Measurements from ENCODE around the gene TIMM10.
"Not testable (repeated sequence)": the region's sequence is repeated elsewhere in the genome, so short reads cannot be mapped to it uniquely, and the experiment has no call there.

Gene TIMM10

DNA sequence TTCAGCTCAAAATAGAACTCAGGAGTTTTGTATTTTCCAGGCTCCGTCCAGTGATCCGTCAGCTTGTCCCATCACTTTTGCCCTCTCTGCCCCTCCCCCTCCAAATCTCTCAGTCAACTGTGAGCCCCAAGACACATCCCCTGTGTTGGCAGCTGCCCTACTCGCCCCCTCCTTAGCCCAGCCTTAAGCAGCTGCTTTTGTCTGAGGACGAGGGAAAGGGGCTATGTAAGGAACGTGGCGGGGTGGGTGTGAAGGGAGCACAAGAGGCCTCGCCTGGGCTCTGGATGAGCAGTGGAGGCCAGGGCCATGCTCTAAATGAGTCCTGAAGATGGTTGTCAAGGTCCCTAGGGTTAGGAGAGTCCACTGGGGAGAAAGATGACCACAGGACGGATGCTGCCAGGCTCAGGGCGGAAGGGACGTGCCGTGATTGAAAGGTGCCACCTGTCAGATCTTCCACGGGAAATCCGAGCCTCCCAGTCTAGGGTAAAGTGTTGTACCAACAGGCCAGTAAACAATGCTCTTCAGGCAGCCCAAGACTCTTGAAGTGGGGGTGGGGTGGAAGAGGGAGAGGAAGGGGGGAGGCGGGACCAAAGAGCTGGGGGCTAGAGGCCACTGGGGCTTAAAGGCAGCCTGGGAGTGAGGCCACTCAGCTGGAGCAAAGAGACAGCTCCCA, 6.5 kb upstream of the TIMM10 start, which contains the start of gene SMTNL1:
TSS of gene SMTNL1 (plus strand) at position 649 of the 673 bp plus-strand sequence. CDS start 5,048 bp downstream, outside the sequence.
- Histone ChIP-seq H3K27me3 (no peaks in the 10 kb centered on the region), H3K36me3 (no peaks in the 10 kb centered on the region), H3K9me3 (no peaks in the 10 kb centered on the region), H3K4me1 (no peaks in the 10 kb centered on the region), H3K4me3 (ENCODE audit: low read depth, low read length) (no peak within 1 kb of the TSS)
- DNase-seq: no peak
- TF ChIP-seq, protein P1, sequence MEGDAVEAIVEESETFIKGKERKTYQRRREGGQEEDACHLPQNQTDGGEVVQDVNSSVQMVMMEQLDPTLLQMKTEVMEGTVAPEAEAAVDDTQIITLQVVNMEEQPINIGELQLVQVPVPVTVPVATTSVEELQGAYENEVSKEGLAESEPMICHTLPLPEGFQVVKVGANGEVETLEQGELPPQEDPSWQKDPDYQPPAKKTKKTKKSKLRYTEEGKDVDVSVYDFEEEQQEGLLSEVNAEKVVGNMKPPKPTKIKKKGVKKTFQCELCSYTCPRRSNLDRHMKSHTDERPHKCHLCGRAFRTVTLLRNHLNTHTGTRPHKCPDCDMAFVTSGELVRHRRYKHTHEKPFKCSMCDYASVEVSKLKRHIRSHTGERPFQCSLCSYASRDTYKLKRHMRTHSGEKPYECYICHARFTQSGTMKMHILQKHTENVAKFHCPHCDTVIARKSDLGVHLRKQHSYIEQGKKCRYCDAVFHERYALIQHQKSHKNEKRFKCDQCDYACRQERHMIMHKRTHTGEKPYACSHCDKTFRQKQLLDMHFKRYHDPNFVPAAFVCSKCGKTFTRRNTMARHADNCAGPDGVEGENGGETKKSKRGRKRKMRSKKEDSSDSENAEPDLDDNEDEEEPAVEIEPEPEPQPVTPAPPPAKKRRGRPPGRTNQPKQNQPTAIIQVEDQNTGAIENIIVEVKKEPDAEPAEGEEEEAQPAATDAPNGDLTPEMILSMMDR (IDR thresholded peaks at IDR 0.05; ENCODE audit: low read depth, low read length): no peak

DNA sequence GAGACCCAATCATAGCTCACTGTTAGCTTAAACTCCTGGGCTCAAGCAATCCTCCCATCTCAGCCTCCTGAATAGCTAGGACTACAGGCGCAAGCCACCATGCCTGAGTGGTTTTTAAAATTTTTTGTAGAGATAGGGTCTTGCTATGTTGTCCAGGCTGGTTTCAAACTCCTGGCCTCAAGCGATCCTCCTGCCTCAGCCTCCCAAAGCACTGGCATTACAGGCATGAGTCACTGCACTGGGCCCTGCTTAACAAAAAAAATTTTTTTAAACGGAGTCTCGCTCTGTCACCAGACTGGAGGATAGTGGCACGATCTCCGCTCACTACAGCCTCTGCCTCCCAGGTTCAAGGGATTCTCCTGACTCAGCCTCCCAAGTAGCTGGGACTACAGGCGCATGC, 3.9 kb upstream of the TIMM10 start:
- not testable (repeated sequence) for DNase-seq; H3K4me3 ChIP-seq (ENCODE audit: low read depth, low read length); H3K27me3 ChIP-seq; H3K4me1 ChIP-seq; H3K9me3 ChIP-seq; H3K36me3 ChIP-seq

DNA sequence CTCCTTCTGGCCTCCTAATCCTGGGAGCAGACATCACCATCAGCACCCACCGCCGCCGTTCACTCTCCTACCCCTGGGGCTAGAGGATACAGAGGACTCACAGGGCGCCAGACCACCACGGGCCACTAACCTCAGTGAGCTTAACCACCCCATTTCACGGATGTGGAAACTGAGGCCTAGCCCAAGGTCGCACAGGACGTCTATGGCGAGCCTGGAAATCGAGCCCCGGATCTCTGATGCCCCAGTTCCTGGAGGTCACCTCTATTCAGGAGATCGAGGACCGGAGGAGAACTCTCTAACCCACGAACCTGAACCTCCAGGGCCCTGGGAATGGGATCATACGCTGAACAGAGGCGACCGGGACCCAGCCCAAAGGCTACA, 349 bp downstream of the TIMM10 start:
- Histone ChIP-seq H3K27me3 (no peaks in the 10 kb centered on the region), H3K4me1 (no peaks in the 10 kb centered on the region), H3K4me3 (ENCODE audit: low read depth, low read length) (peak overlapping the region; percentile 89), H3K9me3 (no peaks in the 10 kb centered on the region), H3K36me3 (no peaks in the 10 kb centered on the region)
- TF ChIP-seq, protein P1 (IDR thresholded peaks at IDR 0.05; ENCODE audit: low read depth, low read length): no peak
- DNase-seq: peak; percentile 9

DNA sequence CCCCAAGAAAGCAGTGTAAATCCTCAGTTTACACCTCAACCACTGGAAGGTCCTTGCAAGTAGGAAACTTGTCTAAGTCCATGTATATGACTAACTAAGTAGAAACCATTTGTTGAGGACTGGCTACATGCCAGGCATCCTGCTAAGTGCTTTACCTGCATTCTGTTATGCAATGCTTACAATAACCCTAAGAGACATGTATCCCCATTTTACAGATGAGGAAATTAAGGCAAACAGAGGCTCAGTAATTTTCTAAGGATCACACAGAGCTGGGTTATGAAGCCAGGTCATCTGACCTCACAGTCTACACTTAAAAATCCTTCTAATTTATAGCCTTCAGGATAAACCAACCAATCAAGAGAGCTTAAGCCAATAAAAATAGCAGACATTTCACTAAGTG, 1.5 kb downstream of the TIMM10 start:
- TF ChIP-seq, protein P1 (IDR thresholded peaks at IDR 0.05; ENCODE audit: low read depth, low read length): no peak
- no peak for DNase-seq
- Histone ChIP-seq H3K27me3 (no peaks in the 10 kb centered on the region), H3K36me3 (no peaks in the 10 kb centered on the region), H3K4me3 (ENCODE audit: low read depth, low read length) (no peak overlapping the region), H3K4me1 (no peaks in the 10 kb centered on the region), H3K9me3 (no peaks in the 10 kb centered on the region)

DNA sequence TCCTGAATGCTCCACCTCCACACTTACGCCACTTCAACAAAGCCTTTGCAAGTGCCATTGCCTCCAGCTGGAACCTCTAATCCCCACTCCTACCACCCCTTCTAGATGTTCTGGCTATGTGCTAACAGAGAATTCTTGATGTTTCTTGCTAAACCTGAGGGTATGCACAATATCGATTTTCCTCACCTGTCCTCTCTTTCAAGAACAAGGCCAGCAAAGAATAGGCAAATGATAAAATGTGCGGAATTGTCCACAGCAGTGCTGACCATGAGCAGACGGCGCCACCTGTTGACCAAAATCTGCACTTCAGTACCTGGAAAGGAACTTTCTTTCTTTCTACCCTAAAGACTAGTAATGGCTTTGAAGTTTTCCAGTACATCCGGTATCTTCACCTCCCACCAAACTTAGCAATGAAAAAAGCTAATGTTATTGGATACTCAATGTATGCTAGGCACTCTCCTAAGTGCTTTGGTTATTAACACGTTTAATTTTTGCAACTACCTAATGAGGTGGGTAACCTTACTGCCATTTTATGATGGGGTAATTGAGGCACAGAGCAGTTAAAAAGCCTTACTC, 3.4 kb downstream of the TIMM10 start:
- no peak overlapping the region for H3K4me3 ChIP-seq (ENCODE audit: low read depth, low read length)
- H3K27me3 ChIP-seq: no peaks in the 10 kb centered on the region
- peak; percentile 60 for DNase-seq
- no peaks in the 10 kb centered on the region for H3K36me3 ChIP-seq
- no peaks in the 10 kb centered on the region for H3K9me3 ChIP-seq
- H3K4me1 ChIP-seq: no peaks in the 10 kb centered on the region
- TF ChIP-seq, protein P1 (IDR thresholded peaks at IDR 0.05; ENCODE audit: low read depth, low read length): peak; percentile 80

DNA sequence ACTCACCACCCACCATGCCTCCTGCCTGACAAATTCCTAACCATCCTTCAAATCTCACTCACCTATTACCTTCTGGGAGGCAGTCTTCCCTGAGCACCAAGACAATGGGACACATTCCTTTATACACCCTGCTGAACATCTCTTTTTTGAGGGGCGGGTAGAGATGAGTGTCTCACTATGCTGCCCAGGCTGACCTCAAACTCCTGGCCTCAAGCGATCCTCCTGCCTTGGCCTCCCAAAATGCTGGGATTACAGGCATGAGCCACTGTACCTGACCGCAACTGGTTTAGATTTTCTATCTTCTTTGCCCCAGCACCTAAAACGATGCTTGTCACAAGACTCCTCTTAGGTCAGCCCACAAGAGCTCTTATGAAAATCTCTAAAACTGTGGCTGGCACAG, 7.1 kb downstream of the TIMM10 start:
- DNase-seq: no peak
- Histone ChIP-seq H3K27me3 (no peaks in the 10 kb centered on the region), H3K4me3 (ENCODE audit: low read depth, low read length) (no peak overlapping the region), H3K4me1 (no peaks in the 10 kb centered on the region), H3K36me3 (no peaks in the 10 kb centered on the region), H3K9me3 (no peaks in the 10 kb centered on the region)
- TF ChIP-seq, protein P1 (IDR thresholded peaks at IDR 0.05; ENCODE audit: low read depth, low read length): no peak

All from BE2C (cell line).